HepG2 (cell line): ENCODE data around the gene ABHD2. TPM values are rescaled to one million over a fixed set of nuclear protein-coding genes. Genes with fewer than 3 reads are reported as not detected.

Source experiments
- CEBPB ChIP-seq: IDR thresholded peaks from 2 replicates; pipeline ENCODE4 v1.6.1; 2011; ENCODE audit warnings: low read depth, low read length, improper control_type of control experiment, borderline replicate concordance
- ETV5 ChIP-seq: IDR thresholded peaks from 2 replicates; pipeline ENCODE4 v1.6.1; 2018; ENCODE audit warnings: missing biosample characterization, missing genetic modification reagents, inconsistent platforms, borderline replicate concordance
- FOXK1 ChIP-seq: sonication (generic); formaldehyde crosslinking; IDR thresholded peaks from 2 replicates; pipeline ENCODE4 v1.4.0; 2020; ENCODE audit warnings: low read depth, missing genetic modification reagents, borderline replicate concordance
- GMEB1 ChIP-seq: sonication (generic); formaldehyde crosslinking; IDR thresholded peaks from 2 replicates; pipeline ENCODE4 v1.5.1; 2020; ENCODE audit warnings: missing genetic modification reagents, mild to moderate bottlenecking, borderline replicate concordance
- HBP1 ChIP-seq: IDR thresholded peaks from 2 replicates; pipeline ENCODE4 v1.6.1; 2016; ENCODE audit warnings: low read depth, control low read depth
- HHEX ChIP-seq: IDR thresholded peaks from 2 replicates; pipeline ENCODE4 v1.6.1; 2016; ENCODE audit warnings: control low read depth
- MLX ChIP-seq: IDR thresholded peaks from 2 replicates; pipeline ENCODE4 v1.6.1; 2016
- PAX8 ChIP-seq: sonication (generic); formaldehyde crosslinking; IDR thresholded peaks from 2 replicates; pipeline ENCODE4 v1.8.0; 2022; ENCODE audit warnings: mild to moderate bottlenecking, missing genetic modification reagents, borderline replicate concordance
- PHF8 ChIP-seq: sonication (generic); formaldehyde crosslinking; IDR thresholded peaks from 2 replicates; pipeline ENCODE4 v1.5.0; 2020; ENCODE audit warnings: missing genetic modification reagents
- SMAD3 ChIP-seq: sonication (generic); formaldehyde crosslinking; IDR thresholded peaks from 2 replicates; pipeline ENCODE4 v1.4.0; 2020; ENCODE audit warnings: missing genetic modification reagents
- SNAPC5 ChIP-seq: sonication (generic); formaldehyde crosslinking; IDR thresholded peaks from 2 replicates; pipeline ENCODE4 v1.8.1; 2023; ENCODE audit warnings: mild to moderate bottlenecking, missing genetic modification reagents, borderline replicate concordance
- TSC22D2 ChIP-seq: sonication (generic); formaldehyde crosslinking; IDR thresholded peaks from 2 replicates; pipeline ENCODE4 v1.5.1; 2020; ENCODE audit warnings: missing genetic modification reagents, mild to moderate bottlenecking, borderline replicate concordance
- ZFY ChIP-seq: sonication (generic); formaldehyde crosslinking; IDR thresholded peaks from 2 replicates; pipeline ENCODE4 v1.4.0; 2020; ENCODE audit warnings: missing genetic modification reagents
- ZGPAT ChIP-seq: IDR thresholded peaks from 2 replicates; pipeline ENCODE4 v1.6.1; 2016; ENCODE audit warnings: mild to moderate bottlenecking
- ZNF264 ChIP-seq: sonication (generic); formaldehyde crosslinking; IDR thresholded peaks from 2 replicates; pipeline ENCODE4 v1.4.0; 2020; ENCODE audit warnings: missing genetic modification reagents
- ZNF33B ChIP-seq: sonication (generic); formaldehyde crosslinking; IDR thresholded peaks from 2 replicates; pipeline ENCODE4 v1.5.1; 2020; ENCODE audit warnings: mild to moderate bottlenecking, missing genetic modification reagents
- ZNF350 ChIP-seq: sonication (generic); formaldehyde crosslinking; IDR thresholded peaks from 2 replicates; pipeline ENCODE4 v1.4.0; 2020; ENCODE audit warnings: mild to moderate bottlenecking, low read depth, missing genetic modification reagents, borderline replicate concordance
- ZSCAN12 ChIP-seq: sonication (generic); formaldehyde crosslinking; IDR thresholded peaks from 2 replicates; pipeline ENCODE4 v1.9.0; 2021; ENCODE audit warnings: mild to moderate bottlenecking, missing genetic modification reagents
- ZSCAN9 ChIP-seq: IDR thresholded peaks from 2 replicates; pipeline ENCODE4 v1.6.1; 2016; ENCODE audit warnings: borderline replicate concordance
- ZZZ3 ChIP-seq: sonication (generic); formaldehyde crosslinking; IDR thresholded peaks from 2 replicates; pipeline ENCODE4 v1.4.0; 2020; ENCODE audit warnings: missing genetic modification reagents, mild to moderate bottlenecking, borderline replicate concordance
- polyA plus RNA-seq, 8 experiments: library from polyadenylated mRNA; depleted of rRNA in 3 of 8; stranded (reverse) in 7 of 8; unstranded in 1 of 8; fragments of >200 nt; fragmentation: Illumina TruSeq in 4 of 8; extraction: Trizol in 4 of 8; gene quantifications; 2 replicates each; pipeline versions ENCODE4 v1.2.1 to v1.2.3, GENCODE V29; 2011 to 2016; ENCODE audit warnings: low read depth in 4 of 8, missing spikeins in 1 of 8, mixed read lengths in 1 of 8; ENCODE audit not compliant: insufficient read depth in 1 of 8
- total RNA-seq, 5 experiments: library from RNA; depleted of rRNA; stranded (reverse); fragments of >200 nt; fragmentation: Illumina TruSeq; extraction: Trizol; gene quantifications; 2 replicates each; pipeline ENCODE4 v1.2.3, GENCODE V29; 2016; ENCODE audit warnings: low read depth in 1 of 5

Gene ABHD2
- total and polyA plus RNA-seq, 2 of the 13 experiments (the other 11 are each of a cell fraction or from before 2014, with no cell fraction given): 14.8 to 22.4 TPM

- 0 out of 2 replicates have a peak, but pooled peaks have one; percentile 51 for TF ChIP-seq ZSCAN9 (CRISPR knock-in tag)
- TF ChIP-seq FOXK1 (CRISPR knock-in tag): peak; percentile 55; the same call in 1 of the 2 replicates
- TF ChIP-seq PAX8 (CRISPR knock-in tag): 0 out of 2 replicates have a peak, but pooled peaks have one; percentile 16
- peak; percentile 99 for TF ChIP-seq ZNF264
- TF ChIP-seq ZNF33B: 0 out of 2 replicates have a peak, but pooled peaks have one; percentile 47
- peak; percentile 98 for TF ChIP-seq ETV5 (CRISPR knock-in tag)
- no peak; the same call in 1 of the 2 replicates for TF ChIP-seq MLX (CRISPR knock-in tag)
- TF ChIP-seq PHF8 (CRISPR knock-in tag): peak; percentile 44; the same call in 1 of the 2 replicates
- TF ChIP-seq ZFY: peak; percentile 3; the same call in 1 of the 2 replicates
- TF ChIP-seq HBP1 (CRISPR knock-in tag): no peak; the same call in 1 of the 2 replicates
- TF ChIP-seq HHEX: 0 out of 2 replicates have a peak, but pooled peaks have one; percentile 26
- TF ChIP-seq GMEB1 (CRISPR knock-in tag): peak; percentile 13; the same call in 1 of the 2 replicates
- TF ChIP-seq ZGPAT (CRISPR knock-in tag): peak; percentile 79
- no peak for TF ChIP-seq CEBPB
- no peak for TF ChIP-seq ZSCAN12 (CRISPR knock-in tag)
- TF ChIP-seq ZZZ3 (CRISPR knock-in tag): no peak
- TF ChIP-seq SNAPC5 (CRISPR knock-in tag): no peak
- TF ChIP-seq ZNF350: peak; percentile 71
- peak; percentile 80; the same call in 1 of the 2 replicates for TF ChIP-seq SMAD3 (CRISPR knock-in tag)
- TF ChIP-seq TSC22D2: no peak
Measured at GRCh38 chr15:89136818-89137772, 48.8 kb downstream of the ABHD2 start (continued).
